Lower leg skin (tissue), 4 donors: ENCODE data around the gene TTC7B. TPM values are rescaled to one million over a fixed set of nuclear protein-coding genes. Genes with fewer than 3 reads are reported as not detected.
A peak's percentile ranks its signal among the peaks of the same experiment; 100 is the strongest.

Experiments
- DNase-seq, 2 donors: peaks; one replicate each; pipeline ENCODE4 v3.0.0-alpha.2; 2019; ENCODE audit warnings: low spot score in 2 of 2
- H3K4me3 ChIP-seq: fragments of 200-600 bp; sonication (generic); 2 replicates; pipeline ENCODE4 v1.5.1; 2017; ENCODE audit warnings: mild to moderate bottlenecking, low read depth; ENCODE audit not compliant: poor library complexity, severe bottlenecking
- CTCF ChIP-seq, 3 donors: fragments of 450-650 bp; IDR thresholded peaks; one replicate each; pipeline ENCODE4 v1.5.1; 2016; ENCODE audit warnings: antibody characterized with exemption in 3 of 3, mild to moderate bottlenecking in 3 of 3, moderate library complexity in 2 of 3
- POLR2A ChIP-seq, 2 donors: fragments of 450-650 bp; IDR thresholded peaks; one replicate each; pipeline ENCODE4 v1.6.1; 2016 to 2017; ENCODE audit warnings: antibody characterized with exemption in 2 of 2, mild to moderate bottlenecking in 1 of 2, moderate library complexity in 1 of 2
- WGBS, 2 donors: methylation state at CpG; one replicate each; pipeline ENCODE4 v1.1.5; 2018; 5-methylcytosine and 5-hydroxymethylcytosine counted together
- intact Hi-C: fragments of 100-400 bp; cut with DNase I; formaldehyde crosslinking; loops from one replicate; pipeline ENCODE4 v1.15.0; 2023; ENCODE audit warnings: low total_unique reads
- total RNA-seq, 4 donors: library from RNA; depleted of rRNA; stranded (reverse); fragments of >200 nt; gene quantifications; one replicate each; pipeline ENCODE4 v1.1.0, GENCODE V29; 2016

TTC7B gene
- total RNA-seq, 4 donors from 2014 or later = 10.3 to 28.7 (median 20.2) TPM

GRCh38 chr14:90499908-90500664, 316.1 kb downstream of the TTC7B start:
- peak in 1 of 2 donors; percentile 57 for DNase-seq
- WGBS, 2 donors = 53 to 69% methylated on average over 9 to 10 of the region's 10 CpGs
- no peak overlapping the region for H3K4me3 ChIP-seq
- TF ChIP-seq POLR2A (IDR thresholded peaks at IDR 0.05) (no peak), CTCF (IDR thresholded peaks at IDR 0.05) (no peak)
- intact Hi-C loops = no loop called here

- DNase-seq = peak in 1 of 2 donors; percentile 68
- intact Hi-C loops = no loop called here
- TF ChIP-seq CTCF (IDR thresholded peaks at IDR 0.05) (no peak), POLR2A (IDR thresholded peaks at IDR 0.05) (no peak)
- WGBS, 2 donors = 87 to 90% methylated on average over 6 of the region's 6 CpGs
- no peak overlapping the region for H3K4me3 ChIP-seq
These were observed 317.1 kb downstream of the TTC7B start for GRCh38 chr14:90499121-90499520.

- no peak for DNase-seq
- intact Hi-C loops = no loop called here
- no peak for TF ChIP-seq CTCF (IDR thresholded peaks at IDR 0.05)
- TF ChIP-seq POLR2A (IDR thresholded peaks at IDR 0.05) = no peak
- no peak overlapping the region for H3K4me3 ChIP-seq
These were observed 318.0 kb downstream of the TTC7B start for GRCh38 chr14:90498198-90498597.

- no peak for TF ChIP-seq CTCF (IDR thresholded peaks at IDR 0.05)
- WGBS, 2 donors = 61 to 70% methylated on average over 2 of the region's 2 CpGs
- H3K4me3 ChIP-seq = no peak overlapping the region
- peak in 1 of 2 donors; percentile 60 for DNase-seq
- intact Hi-C loops = no loop called here
These were observed 319.9 kb downstream of the TTC7B start for GRCh38 chr14:90496379-90496778.

- DNase-seq = peak in 1 of 2 donors; percentile 70
- intact Hi-C loops = no loop called here
- 53 to 54% methylated on average over 12 of the region's 12 CpGs for whole genome bisulfite sequencing, 2 donors
- no peak overlapping the region for H3K4me3 ChIP-seq
- TF ChIP-seq CTCF (IDR thresholded peaks at IDR 0.05) = no peak
These were observed 320.6 kb downstream of the TTC7B start for GRCh38 chr14:90495357-90496276.
